Tongue (tissue), 3 donors: Measurements from ENCODE around the gene ELAPOR1. TPM values are rescaled to one million over a fixed set of nuclear protein-coding genes. Genes with fewer than 3 reads are reported as not detected.
"Not testable (repeated sequence)": the region's sequence is repeated elsewhere in the genome, so short reads cannot be mapped to it uniquely, and the experiment has no call there.

Experiments used
- DNase-seq: peaks from one replicate; pipeline ENCODE4 v3.0.0-alpha.2; 2015
- small RNA-seq: library from RNA; depleted of rRNA; stranded (forward); fragments of <200 nt; gene quantifications from one replicate; pipeline ENCODE3, GENCODE V24; 2014; ENCODE audit warnings: low replicate concordance
- total RNA-seq: library from RNA; depleted of rRNA; stranded (reverse); fragments of >200 nt; gene quantifications from one replicate; pipeline ENCODE4 v1.2.3, GENCODE V29; 2014

Gene ELAPOR1
- total RNA-seq, 1 donor from 2014 or later = 18.8 TPM

DNA sequence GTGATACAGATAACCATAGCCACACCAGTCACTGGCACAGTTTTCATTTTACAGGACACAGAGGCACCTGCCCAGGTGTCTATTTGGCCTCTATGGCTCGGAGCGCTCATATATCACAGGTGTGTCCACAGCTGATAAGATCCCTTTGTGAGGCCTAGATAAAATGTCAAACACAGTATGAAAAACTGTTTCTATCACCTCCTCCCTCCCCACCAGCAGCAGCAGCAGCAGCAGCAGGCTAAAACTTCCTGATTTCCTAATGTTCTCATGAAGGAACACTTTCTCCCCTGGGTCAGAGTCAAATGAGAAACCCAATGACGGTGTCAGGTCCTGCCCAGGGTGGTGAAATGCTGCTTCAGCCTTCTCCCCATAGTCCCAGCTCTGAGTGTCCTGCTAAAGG is 24.4 kb downstream of the ELAPOR1 start:
- DNase-seq = no peak

- no peak for DNase-seq
Measured at GRCh38 chr1:109140392-109140791, 26.5 kb downstream of the ELAPOR1 start.

- no peak for DNase-seq
Measured at GRCh38 chr1:109142260-109142659, 28.3 kb downstream of the ELAPOR1 start.

- DNase-seq = not testable (repeated sequence)
Measured at GRCh38 chr1:109142725-109143124, 28.8 kb downstream of the ELAPOR1 start.

GRCh38 chr1:109148987-109149561 is 35.2 kb downstream of the ELAPOR1 start:
- peak; percentile 25 for DNase-seq

- DNase-seq = no peak
Measured at GRCh38 chr1:109149874-109150601, 36.1 kb downstream of the ELAPOR1 start.

DNA sequence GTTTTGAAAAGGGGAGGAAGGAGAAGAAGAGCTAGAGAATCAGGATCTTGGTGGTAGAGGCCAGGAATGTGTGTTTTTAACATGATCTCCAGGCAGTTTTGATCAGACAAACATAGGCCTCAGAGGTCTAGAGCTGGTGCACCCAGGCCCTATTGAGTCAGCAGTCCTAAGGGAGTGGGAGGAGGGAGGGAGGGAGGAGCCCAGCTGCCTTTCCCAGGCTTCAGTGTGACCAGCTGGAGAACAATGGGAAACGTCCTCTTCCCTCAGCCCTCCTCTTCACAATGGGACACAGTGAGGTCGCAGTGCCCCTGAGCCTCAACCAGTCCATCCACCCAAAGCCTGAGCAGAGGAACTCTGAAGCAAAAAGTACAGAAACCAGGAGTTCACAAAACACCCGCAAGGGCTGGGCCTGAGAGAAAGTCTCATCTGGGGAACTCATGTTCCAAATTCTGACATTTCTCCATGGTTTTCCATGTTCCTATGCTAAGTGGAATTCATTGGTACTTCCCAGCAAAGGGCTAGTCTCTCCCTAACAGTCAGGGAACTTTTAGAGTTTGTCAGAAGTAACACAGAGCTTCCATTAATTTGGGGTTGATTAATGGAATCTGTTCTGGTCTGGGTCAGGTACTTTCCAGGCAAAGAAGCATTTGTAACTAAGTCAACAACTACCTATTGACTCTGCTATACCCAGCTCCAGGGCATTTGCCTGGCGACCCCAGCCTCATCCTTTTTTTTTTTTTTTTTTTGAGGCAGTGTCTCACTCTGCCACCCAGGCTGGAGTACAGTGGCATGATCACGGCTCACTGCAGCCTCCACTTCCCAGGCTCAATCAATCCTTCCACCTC is 37.5 kb downstream of the ELAPOR1 start:
- no peak for DNase-seq

GRCh38 chr1:109152196-109152595 is 38.3 kb downstream of the ELAPOR1 start:
- no peak for DNase-seq

DNA sequence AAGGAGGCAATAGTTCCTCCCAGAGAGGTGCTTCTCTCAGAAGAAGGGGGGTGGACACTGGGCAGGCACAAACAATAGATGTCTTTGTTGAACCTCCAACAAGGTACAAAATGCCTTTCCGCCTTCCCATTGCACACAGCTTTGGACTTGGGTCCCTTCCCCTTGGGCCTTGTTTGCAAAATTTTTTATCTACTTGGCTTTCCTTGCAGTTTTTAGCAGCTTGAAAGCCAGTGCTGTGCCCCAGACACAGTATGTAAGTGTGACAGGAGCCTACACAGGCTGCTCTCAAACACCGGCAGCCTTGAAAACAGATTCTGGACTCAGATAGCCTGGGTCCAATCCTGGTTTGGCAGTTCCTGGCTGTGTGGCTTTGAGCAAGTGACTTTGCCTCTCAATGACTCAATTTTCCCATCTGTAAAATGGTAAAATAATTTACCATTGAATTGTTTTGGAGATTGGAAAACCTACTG is 43.0 kb downstream of the ELAPOR1 start:
- DNase-seq = no peak

- DNase-seq = no peak
Measured at GRCh38 chr1:109158433-109158832, 44.5 kb downstream of the ELAPOR1 start.

- DNase-seq = no peak
Measured at GRCh38 chr1:109159326-109159725, 45.4 kb downstream of the ELAPOR1 start.

DNA sequence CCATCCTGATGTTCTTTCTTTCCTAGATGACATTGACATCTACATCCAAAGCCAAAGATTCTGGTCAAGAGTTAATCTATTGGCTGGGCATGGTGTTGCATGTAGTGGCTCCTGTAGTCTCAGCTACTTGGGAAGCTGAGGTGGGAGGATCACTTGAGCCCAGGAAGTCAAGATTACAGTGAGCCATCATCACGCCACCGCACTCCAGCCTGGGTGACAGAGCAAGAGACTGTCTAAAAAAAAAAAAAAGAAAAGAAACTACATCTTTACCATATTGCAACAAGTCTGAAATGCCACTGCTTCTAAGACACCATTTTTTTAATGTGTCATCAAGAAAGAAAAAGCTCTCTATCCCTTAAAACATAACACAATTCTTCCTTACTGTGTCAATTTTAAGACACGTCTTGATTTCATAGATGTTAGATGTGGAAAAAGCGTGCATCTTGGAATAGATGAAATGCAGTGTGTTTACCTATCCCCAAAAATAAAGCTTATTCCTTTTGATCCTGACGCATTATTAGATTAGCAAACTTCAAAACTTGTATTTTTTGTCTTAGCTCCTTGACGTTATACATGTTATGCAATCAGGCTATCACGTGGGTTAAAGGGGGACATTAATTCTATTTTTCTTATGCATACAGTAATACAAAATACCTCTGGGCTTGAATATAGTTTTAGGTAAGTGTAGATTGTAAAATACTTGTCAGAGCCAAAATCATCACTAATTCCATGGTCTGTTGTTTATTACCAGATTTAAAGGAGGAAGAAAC is 46.3 kb downstream of the ELAPOR1 start:
- DNase-seq = no peak

DNA sequence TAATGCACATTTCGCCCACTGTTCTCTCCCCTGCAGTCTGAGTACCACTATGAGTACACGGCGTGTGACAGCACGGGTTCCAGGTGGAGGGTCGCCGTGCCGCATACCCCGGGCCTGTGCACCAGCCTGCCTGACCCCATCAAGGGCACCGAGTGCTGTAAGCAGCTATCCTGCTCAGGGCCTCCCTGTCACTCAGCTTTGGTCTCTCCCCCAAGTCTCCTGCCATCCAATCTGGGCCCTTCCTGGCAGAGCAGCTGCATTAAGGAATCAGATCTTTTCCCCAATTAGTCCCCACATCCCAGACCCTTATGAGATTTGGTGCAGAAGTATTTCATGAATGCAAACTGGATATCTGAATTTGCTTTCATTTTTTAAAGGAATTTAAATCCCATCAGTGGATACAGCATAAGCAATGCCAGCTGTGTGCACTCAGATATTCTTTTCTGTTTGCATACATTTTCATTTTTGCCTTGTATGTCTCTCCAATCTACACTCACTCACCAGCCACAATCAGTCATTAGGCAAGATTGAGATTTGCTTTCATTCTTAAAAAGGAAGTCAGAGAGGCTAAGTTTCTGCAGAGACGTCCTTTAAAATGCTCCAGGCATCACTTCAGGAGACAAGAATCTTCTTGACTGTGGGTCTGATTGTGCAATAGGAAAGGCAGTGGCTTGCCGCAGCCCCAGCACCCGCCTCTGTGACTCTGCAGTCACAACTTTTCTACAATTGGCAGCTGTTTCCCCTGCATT is 48.1 kb downstream of the ELAPOR1 start:
- DNase-seq = peak; percentile 65

- no peak for DNase-seq
Measured at GRCh38 chr1:109162626-109163025, 48.7 kb downstream of the ELAPOR1 start.

DNA sequence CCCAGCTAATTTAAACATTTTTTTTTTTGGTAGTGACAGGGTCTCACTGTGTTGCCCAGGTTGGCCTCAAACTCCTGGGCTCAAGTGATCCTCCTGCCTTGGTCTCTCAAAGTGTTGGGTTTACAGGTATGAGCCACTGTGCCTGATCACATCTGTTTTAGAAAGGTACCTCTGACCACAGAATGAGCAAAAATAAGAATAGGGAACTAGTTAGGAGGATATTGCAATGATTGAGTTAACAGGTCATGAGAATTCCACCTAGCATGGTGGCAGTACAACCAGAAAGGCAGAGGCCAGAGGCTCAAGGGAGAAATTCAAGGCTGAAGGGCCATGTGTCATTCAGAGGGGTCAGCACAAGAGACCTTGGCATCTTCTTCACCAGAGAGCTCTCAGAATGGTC is 49.6 kb downstream of the ELAPOR1 start:
- no peak for DNase-seq

Small RNA genes within 50 kb of the gene (small RNA-seq; reads per million reads assigned to genes)
- not detected for gene AL356488.2

Other genes starting within 250 kb of the ELAPOR1 start
- gene GPSM2, start 237.1 kb upstream of the ELAPOR1 start, total RNA-seq = 76.5 TPM
- 32.2 TPM for gene CLCC1, start 150.6 kb upstream of the ELAPOR1 start, total RNA-seq
- gene WDR47, start 72.0 kb upstream of the ELAPOR1 start, total RNA-seq = 22.7 TPM
- gene TAF13, start 38.1 kb upstream of the ELAPOR1 start, total RNA-seq = 68.0 TPM
- 35.2 TPM for gene TMEM167B, start 23.4 kb upstream of the ELAPOR1 start, total RNA-seq
- gene SARS1, start 99.8 kb downstream of the ELAPOR1 start, total RNA-seq = 99.2 TPM
- gene CELSR2, start 135.4 kb downstream of the ELAPOR1 start, total RNA-seq = 16.7 TPM
- gene PSRC1, start 169.0 kb downstream of the ELAPOR1 start, total RNA-seq = 5.4 TPM
- not detected for gene MYBPHL, start 192.9 kb downstream of the ELAPOR1 start, total RNA-seq